A549 (cell line): Measurements from ENCODE around the gene ZBED3.

Source experiments
- CHD4 ChIP-seq: fragments of 200-600 bp; sonication (generic); IDR thresholded peaks from 2 replicates; pipeline ENCODE4 v1.6.1; 2016; ENCODE audit warnings: antibody characterized with exemption, mild to moderate bottlenecking, borderline replicate concordance
- CTCF ChIP-seq: fragments of >200 bp; sonication (Bioruptor Twin); formaldehyde crosslinking; IDR thresholded peaks from 3 replicates; pipeline ENCODE4 v1.5.1; 2016
- EP300 ChIP-seq, 2 experiments: fragments of >200 bp; sonication (Bioruptor Twin); formaldehyde crosslinking; IDR thresholded peaks; 2 replicates in 1 of 2; 3 replicates in 1 of 2; pipeline ENCODE4 v1.6.1; 2016 to 2017
- HMGXB4 ChIP-seq: fragments of 250-450 bp; sonication (Bioruptor Pico); IDR thresholded peaks from 2 replicates; pipeline ENCODE4 v1.5.0; 2021; ENCODE audit warnings: mild to moderate bottlenecking, moderate library complexity, borderline replicate concordance
- MAFK ChIP-seq: fragments of 450-650 bp; IDR thresholded peaks from 2 replicates; pipeline ENCODE4 v1.6.1; 2014; ENCODE audit not compliant: partially characterized antibody
- TFCP2L1 ChIP-seq: fragments of 250-450 bp; sonication (Bioruptor Pico); IDR thresholded peaks from 2 replicates; pipeline ENCODE4 v1.5.0; 2021; ENCODE audit warnings: mild to moderate bottlenecking

GRCh38 chr5:77076961-77077828, 9.9 kb downstream of the ZBED3 start:
- TF ChIP-seq TFCP2L1 = no peak
- TF ChIP-seq CTCF = peak; percentile 97; the same call in 2 of the 3 replicates
- no peak for TF ChIP-seq CHD4
- TF ChIP-seq EP300 (IDR thresholded peaks at IDR 0.05) = no peak
- TF ChIP-seq MAFK = no peak
- peak; percentile 32; the same call in 1 of the 2 replicates for TF ChIP-seq HMGXB4
